ENCODE results near the gene NMRK2.
"Not testable (repeated sequence)": the region's sequence is repeated elsewhere in the genome, so short reads cannot be mapped to it uniquely, and the experiment has no call there.

The NMRK2 gene

GRCh38 chr19:3938300-3938950 is 5.6 kb downstream of the NMRK2 start:
- DNase-seq: not testable (repeated sequence)

GRCh38 chr19:3942790-3943409 is 10.0 kb downstream of the NMRK2 start:
- no peak for DNase-seq

DNA sequence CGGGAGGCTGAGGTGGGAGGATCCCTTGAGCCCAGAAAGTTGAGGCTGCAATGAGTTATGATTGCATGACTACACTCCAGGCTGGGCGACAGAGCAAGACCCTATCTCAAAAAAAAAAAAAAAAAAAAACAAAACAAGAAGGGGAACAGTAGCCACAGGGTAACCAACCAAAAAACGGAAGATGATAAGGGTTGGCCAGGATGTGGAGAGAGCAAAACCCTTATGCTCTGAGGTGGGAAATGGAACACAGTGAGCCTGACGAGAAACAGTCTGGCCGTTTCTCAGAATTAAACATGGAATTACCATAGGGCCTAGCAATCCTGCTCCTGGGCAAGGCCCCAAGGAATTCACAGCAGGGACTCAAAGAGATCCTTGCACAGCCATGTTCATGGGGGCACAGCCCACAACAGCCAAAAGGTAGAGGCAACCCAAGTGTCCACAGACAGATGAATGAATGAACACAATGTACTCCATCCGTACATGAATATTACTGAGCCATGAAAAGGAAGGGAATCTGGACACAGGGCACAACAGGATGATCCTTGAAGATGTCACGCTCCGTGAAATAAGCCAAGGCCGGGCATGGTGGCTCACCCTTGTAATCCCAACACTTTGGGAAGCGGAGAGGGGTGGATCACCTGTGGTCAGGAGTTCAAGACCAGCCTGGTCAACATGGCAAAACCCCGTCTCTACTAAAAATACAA is 11.3 kb downstream of the NMRK2 start:
- no peak for DNase-seq

DNA sequence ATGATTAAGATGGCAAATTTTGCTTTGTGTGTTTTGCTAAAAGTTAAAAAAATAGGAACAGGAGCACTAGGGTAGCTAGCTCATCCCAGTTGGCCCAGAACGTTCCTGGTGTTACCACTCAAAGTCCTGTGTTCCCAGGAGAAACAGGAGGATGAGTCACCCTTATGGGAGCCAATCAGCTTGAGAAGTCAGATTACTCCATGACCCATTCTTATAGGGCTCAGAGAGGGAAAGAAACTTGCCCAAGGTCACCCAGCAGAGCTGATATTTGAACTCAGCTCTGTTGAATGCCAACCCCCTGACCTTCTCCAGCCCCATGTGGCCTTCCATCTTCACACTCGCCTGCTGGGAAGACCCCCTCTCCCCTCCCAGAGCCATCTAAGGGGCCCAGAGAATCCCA is 13.0 kb downstream of the NMRK2 start:
- DNase-seq: peak; percentile 31

DNA sequence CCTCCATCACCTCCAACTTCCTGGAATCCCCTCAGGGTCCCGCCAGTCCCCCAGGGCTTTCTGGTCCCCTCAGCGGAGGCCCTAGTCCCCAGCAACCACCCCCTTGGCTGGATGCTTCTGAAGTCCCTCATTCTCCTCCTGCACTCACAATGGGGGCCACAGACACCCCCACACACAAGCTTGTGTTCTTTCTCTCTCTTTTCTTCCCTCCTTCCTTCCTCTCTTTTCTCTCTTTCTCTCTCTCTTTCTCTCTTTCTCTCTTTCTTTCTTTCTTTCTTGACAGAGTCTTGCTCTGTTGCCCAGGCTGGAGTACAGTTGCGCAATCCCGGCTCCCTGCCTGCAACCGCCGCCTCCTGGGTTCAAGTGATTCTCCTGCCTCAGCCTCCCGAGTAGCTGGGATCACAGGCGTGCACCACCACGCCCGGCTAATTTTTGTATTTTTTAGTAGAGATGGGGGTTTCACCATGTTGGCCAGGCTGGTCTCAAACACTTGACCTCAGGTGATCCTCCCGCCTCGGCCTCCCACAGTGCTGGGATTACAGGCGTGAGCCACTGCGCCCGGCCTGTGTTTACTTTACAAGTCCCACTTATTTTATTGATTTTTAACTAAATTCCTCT is 14.6 kb downstream of the NMRK2 start:
- not testable (repeated sequence) for DNase-seq

GRCh38 chr19:3949294-3949693 is 16.4 kb downstream of the NMRK2 start:
- DNase-seq: no peak

- DNase-seq: no peak
These were observed 17.4 kb downstream of the NMRK2 start for GRCh38 chr19:3949997-3950859.

DNA sequence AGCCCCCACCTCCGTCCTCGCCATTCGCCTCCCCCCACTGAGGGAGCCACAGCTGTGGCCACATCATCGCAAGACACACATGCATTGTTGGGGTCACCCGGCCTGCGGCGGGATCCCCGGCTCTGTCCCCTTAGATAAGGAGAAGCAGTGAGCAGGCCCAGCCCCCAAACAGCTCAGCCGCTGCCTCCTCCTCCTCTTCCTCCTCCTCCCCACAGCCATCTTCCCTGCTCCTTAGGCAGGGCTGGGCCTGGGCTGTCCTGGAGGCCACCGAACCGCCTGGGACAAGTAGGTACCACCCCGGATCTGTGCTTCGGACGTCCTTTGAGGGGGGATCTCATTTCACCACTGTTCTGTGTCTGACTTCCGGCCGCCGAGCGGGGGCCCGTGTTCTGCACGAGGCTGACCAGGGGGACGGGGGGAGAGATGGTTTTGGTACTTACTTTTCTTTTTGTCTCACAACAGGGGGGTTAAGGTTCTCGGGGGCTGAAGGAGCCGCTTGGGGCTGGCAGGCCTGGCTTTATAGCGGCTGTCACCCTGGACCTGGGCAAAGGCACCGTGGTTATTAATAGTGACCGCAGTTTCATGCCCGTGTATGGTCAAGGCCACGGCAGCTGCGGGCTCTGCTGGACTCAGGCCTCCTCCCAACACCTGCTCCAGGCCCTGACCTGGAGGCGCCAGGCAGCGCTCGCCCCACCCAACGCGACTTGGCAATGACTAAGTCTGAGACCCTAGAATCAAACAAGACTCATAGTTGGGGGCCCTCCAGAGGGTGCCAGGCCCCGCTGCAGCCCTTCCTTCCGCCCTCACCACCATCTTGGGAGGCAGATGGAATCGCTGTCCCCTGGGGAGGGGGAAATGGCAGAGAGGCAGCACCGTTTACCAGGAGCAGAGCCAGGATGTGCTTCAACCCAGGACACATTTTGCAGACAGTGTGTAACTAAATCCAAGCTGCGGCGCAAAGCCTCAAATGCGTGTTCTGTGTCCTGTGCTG is 18.3 kb downstream of the NMRK2 start:
- DNase-seq: no peak

GRCh38 chr19:3952755-3953276 is 19.9 kb downstream of the NMRK2 start:
- not testable (repeated sequence) for DNase-seq

GRCh38 chr19:3954107-3954506 is 21.2 kb downstream of the NMRK2 start:
- DNase-seq: no peak

DNA sequence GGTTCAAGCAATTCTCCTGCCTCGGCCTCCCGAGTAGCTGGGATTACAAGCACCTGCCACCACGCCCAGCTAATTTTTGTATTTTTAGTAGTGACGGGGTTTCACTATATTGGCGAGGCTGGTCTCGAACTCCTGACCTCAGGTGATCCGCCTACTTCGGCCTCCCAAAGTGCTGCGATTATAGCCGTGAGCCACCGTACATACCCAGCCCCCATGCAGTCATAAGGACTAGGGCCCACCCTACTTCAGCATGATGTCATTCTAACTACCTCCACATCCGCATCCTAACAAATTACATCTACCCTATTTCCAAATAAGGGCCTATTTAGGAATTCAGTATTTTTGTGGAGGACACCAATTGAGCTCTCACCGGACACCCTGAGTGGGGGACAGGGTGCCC is 22.4 kb downstream of the NMRK2 start:
- DNase-seq: not testable (repeated sequence)

DNA sequence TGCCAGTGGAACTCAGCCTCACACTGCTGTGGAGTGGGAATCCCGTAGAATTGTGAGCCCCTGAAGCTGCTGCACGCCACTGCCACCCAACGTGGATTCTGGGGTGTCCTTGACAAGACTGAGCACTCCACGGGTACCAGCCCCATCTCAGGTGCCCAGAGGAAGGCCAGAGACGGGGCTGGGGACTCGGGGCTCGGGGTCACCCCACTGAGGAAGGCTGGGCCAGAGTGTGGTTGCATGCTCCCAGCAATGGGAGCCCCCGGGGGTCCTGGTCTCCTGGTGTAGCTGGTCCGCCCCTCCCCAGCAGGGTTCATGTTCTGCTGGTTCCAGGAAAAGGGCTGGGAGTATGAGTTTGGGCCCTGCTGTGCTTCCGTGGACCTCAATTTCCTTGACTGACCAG is 22.8 kb downstream of the NMRK2 start:
- DNase-seq: no peak

DNA sequence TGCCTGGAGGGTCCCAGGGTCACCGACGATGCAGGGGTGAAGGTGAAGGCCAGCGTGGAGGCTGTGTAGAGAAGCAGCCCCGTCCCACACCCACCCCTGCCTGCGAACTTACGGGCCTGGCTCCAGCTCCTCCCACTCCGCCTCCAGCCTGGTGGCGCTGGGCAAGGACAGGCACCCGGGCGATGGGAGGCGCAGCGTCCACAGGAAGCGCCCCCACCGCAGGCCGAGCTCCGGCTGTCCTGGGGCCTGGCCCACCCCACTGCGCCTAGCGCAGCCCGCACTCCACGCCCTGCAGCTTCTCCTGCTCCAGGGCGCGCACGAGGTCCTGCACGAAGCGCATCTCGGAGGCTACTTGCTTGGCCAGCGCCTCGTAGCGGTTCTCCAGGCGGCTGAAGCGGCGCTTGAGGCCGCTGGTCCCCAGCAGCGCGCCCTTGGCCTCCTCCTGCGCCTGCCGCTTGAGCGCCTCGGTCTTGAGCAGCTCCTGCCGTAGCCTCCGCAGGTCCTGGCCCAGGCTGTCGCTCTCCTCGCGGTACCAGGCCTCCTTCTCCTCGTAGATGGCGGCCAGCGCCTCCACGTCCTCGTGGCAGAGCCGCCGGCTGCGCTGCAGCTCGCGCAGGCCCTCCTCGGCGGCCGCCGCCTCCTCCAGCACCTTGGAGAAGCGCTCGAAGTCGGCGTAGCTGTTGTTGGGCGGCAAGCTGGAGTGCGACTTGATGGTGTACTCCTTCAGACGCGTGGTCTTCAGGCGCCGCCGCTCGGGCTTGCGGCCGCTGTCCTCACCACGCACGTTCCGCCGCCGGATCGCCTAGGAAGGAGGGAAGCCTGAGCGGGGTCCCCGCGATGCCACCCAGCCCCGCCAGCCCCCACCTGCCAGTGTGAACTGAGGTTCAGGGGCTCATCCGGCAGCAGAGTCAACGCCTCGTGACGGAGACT is 26.2 kb downstream of the NMRK2 start:
- no peak for DNase-seq

GRCh38 chr19:3959766-3960131 is 26.9 kb downstream of the NMRK2 start:
- DNase-seq: no peak

GRCh38 chr19:3961007-3961406 is 28.1 kb downstream of the NMRK2 start:
- DNase-seq: no peak

GRCh38 chr19:3963458-3964255 is 30.8 kb downstream of the NMRK2 start:
- no peak for DNase-seq

- no peak for DNase-seq
These were observed 31.7 kb downstream of the NMRK2 start for GRCh38 chr19:3964256-3965194.
